GM12878 (cell line): Measurements from ENCODE around the gene GP9. TPM values are rescaled to one million over a fixed set of nuclear protein-coding genes. Genes with fewer than 3 reads are reported as not detected.

Experiments used
- ATAC-seq: fragments of 200-7000 bp; cut with Tn5 transposase; 3 replicates; pipeline ENCODE4 v1.9.1; 2020; ENCODE audit warnings: mild to moderate bottlenecking, moderate library complexity
- BruUV-seq: library from RNA; stranded (reverse); fragments of 400-500 nt; replicated peaks from 2 replicates; lab custom pipeline; 2021; lab: Mats Ljungman, UMichigan
- CTCF ChIA-PET: fragments of 300-600 bp; sonication (Branson Sonifier 250); formaldehyde crosslinking; extraction: SDS; loops from one replicate; lab custom pipeline; 2021; ENCODE audit warnings: inconsistent platforms; lab: Yijun Ruan, JAX
- POLR2A ChIA-PET: fragments of 350-600 bp; formaldehyde crosslinking; extraction: SDS; loops from one replicate; lab custom pipeline; 2021; ENCODE audit warnings: inconsistent platforms; lab: Charles Lee
- RAD21 ChIA-PET: fragments of 300-600 bp; sonication (Branson Sonifier 250); formaldehyde crosslinking; loops from one replicate; lab custom pipeline; 2023; ENCODE audit warnings: antibody characterized with exemption; ENCODE audit not compliant: unreplicated experiment; lab: Charles Lee
- SMC1A ChIA-PET: fragments of 300-600 bp; sonication (Branson Sonifier 250); formaldehyde crosslinking; loops from one replicate; lab custom pipeline; 2023; ENCODE audit not compliant: unreplicated experiment, uncharacterized antibody; lab: Charles Lee
- DNase-seq: peaks from one replicate; pipeline ENCODE4 v3.0.0-alpha.2; 2011; ENCODE audit warnings: low read depth, low spot score
- FAIRE-seq: peaks from 3 replicates; lab custom pipeline; 2011; peaks lifted over from hg19 to GRCh38; lab: Jason Lieb, UNC
- H2AFZ ChIP-seq: 2 replicates; pipeline ENCODE4 v1.6.0; 2011; ENCODE audit warnings: low read depth, low read length, control low read depth; ENCODE audit not compliant: control insufficient read depth
- H3K27ac ChIP-seq: 2 replicates; pipeline ENCODE4 v1.5.1; 2011; ENCODE audit warnings: control low read depth; ENCODE audit not compliant: control insufficient read depth, insufficient read depth
- H3K27me3 ChIP-seq, 2 experiments: replicated peaks in 1 of 2; 2 replicates each; pipeline versions ENCODE4 v1.6.0 to v1.6.1; 2011; ENCODE audit warnings: low read length in 1 of 2; ENCODE audit not compliant: control insufficient read depth in 2 of 2, insufficient read depth in 2 of 2
- H3K36me3 ChIP-seq, 2 experiments: 2 replicates each; pipeline ENCODE4 v1.5.1; 2011; ENCODE audit warnings: low read length in 1 of 2; ENCODE audit not compliant: control insufficient read depth in 2 of 2, insufficient read depth in 2 of 2
- H3K4me1 ChIP-seq: 2 replicates; pipeline ENCODE4 v1.6.1; 2011; ENCODE audit warnings: mild to moderate bottlenecking, low read length, moderate library complexity, mixed read lengths; ENCODE audit not compliant: control insufficient read depth, insufficient read depth
- H3K4me2 ChIP-seq: 2 replicates; pipeline ENCODE4 v1.6.0; 2011; ENCODE audit warnings: control low read depth; ENCODE audit not compliant: control insufficient read depth, insufficient read depth
- H3K4me3 ChIP-seq: fragments of 200-600 bp; sonication (generic); 2 replicates; pipeline ENCODE4 v1.5.1; 2016
- H3K79me2 ChIP-seq: 2 replicates; pipeline ENCODE4 v1.6.0; 2011; ENCODE audit warnings: low read length; ENCODE audit not compliant: control insufficient read depth, insufficient read depth
- H3K9ac ChIP-seq: 2 replicates; pipeline ENCODE4 v1.8.0; 2011; ENCODE audit warnings: low read length, control low read depth, mixed read lengths; ENCODE audit not compliant: control insufficient read depth, insufficient read depth
- H3K9me3 ChIP-seq: replicated peaks from 3 replicates; pipeline ENCODE4 v1.5.1; 2011; ENCODE audit warnings: mild to moderate bottlenecking, low read length; ENCODE audit not compliant: control insufficient read depth, insufficient read depth
- H4K20me1 ChIP-seq: 2 replicates; pipeline ENCODE4 v1.6.0; 2011; ENCODE audit not compliant: control insufficient read depth, insufficient read depth
- BACH1 ChIP-seq: fragments of 450-650 bp; IDR thresholded peaks from 2 replicates; pipeline ENCODE4 v1.6.1; 2017; ENCODE audit warnings: mild to moderate bottlenecking, borderline replicate concordance
- CBX5 ChIP-seq: sonication (generic); IDR thresholded peaks from 2 replicates; pipeline ENCODE4 v1.6.1; 2016; ENCODE audit warnings: low read depth, moderate library complexity, mild to moderate bottlenecking, inconsistent platforms
- HDAC6 ChIP-seq: fragments of 200-600 bp; sonication (generic); IDR thresholded peaks from one replicate; pipeline ENCODE4 v1.8.0; 2017; ENCODE audit warnings: antibody characterized with exemption; ENCODE audit not compliant: unreplicated experiment
- NBN ChIP-seq: fragments of 450-650 bp; IDR thresholded peaks from 2 replicates; pipeline ENCODE4 v1.6.1; 2016
- NR2F1 ChIP-seq: fragments of 450-650 bp; conservative IDR thresholded peaks from 2 replicates; pipeline ENCODE4 v1.6.1; 2017; ENCODE audit warnings: mild to moderate bottlenecking
- NRF1 ChIP-seq: conservative IDR thresholded peaks from 2 replicates; pipeline ENCODE4 v1.6.1; 2011; ENCODE audit warnings: mild to moderate bottlenecking, low read depth, low read length, improper control_type of control experiment
- STAT3 ChIP-seq: IDR thresholded peaks from 2 replicates; pipeline ENCODE4 v1.6.1; 2011; ENCODE audit warnings: low read depth, low read length, improper control_type of control experiment
- ZNF207 ChIP-seq: fragments of 450-650 bp; IDR thresholded peaks from 2 replicates; pipeline ENCODE4 v1.6.1; 2014; ENCODE audit warnings: antibody characterized with exemption, mild to moderate bottlenecking, borderline replicate concordance
- ZSCAN29 ChIP-seq: fragments of 450-650 bp; IDR thresholded peaks from 2 replicates; pipeline ENCODE4 v1.6.1; 2017; ENCODE audit warnings: mild to moderate bottlenecking, moderate library complexity
- WGBS: methylation state at CpG from one replicate; pipeline ENCODE4 v1.1.6; 2016; ENCODE audit warnings: low lambda C conversion rate; ENCODE audit not compliant: insufficient replicate concordance, insufficient coverage; ENCODE audit errors: missing lambda C conversion rate; 5-methylcytosine and 5-hydroxymethylcytosine counted together
- in situ Hi-C: fragments of 300-500 bp; cut with MboI; formaldehyde crosslinking; loops from 9 replicates; pipeline ENCODE4 v1.14.3; 2018; ENCODE audit warnings: mixed read lengths
- intact Hi-C: fragments of 100-400 bp; cut with micrococcal nuclease; formaldehyde crosslinking; loops from one replicate; pipeline ENCODE4 v1.14.2; 2022; ENCODE audit not compliant: unreplicated experiment
- polyA plus RNA-seq, 11 experiments: library from polyadenylated mRNA; depleted of rRNA in 4 of 11; unstranded in 6 of 11; stranded (reverse) in 5 of 11; fragments of >200 nt; fragmentation: Nextera tagmentation in 4 of 11; fragmentation: Illumina TruSeq in 1 of 11; extraction: Ambion mirVana in 4 of 11; extraction: Trizol in 1 of 11; gene quantifications; 1 replicate in 1 of 11; 2 replicates in 10 of 11; pipeline versions ENCODE4 v1.2.1 to v1.2.3, GENCODE V29; 2011 to 2016; ENCODE audit warnings: inconsistent platforms in 2 of 11, missing spikeins in 2 of 11, low read depth in 1 of 11
- total RNA-seq, 4 experiments: library from RNA; depleted of rRNA in 3 of 4; stranded (reverse); fragments of >200 nt in 3 of 4; fragmentation: Illumina TruSeq in 1 of 4; extraction: Trizol in 1 of 4; gene quantifications; 2 replicates each; pipeline versions ENCODE4 v1.2.1 to v1.2.3, GENCODE V29; 2013 to 2021
- TF ChIP-seq, protein P1 (sequence below): fragments of 450-650 bp; IDR thresholded peaks from 2 replicates; pipeline ENCODE4 v1.6.1; 2018; ENCODE audit warnings: borderline replicate concordance, mild to moderate bottlenecking; ENCODE audit not compliant: partially characterized antibody
- TF ChIP-seq, protein P2 (sequence below): IDR thresholded peaks from 2 replicates; pipeline ENCODE4 v1.6.1; 2012; ENCODE audit warnings: low read depth, low read length, improper control_type of control experiment
- TF ChIP-seq, protein P3 (sequence below): fragments of 450-650 bp; IDR thresholded peaks from 2 replicates; pipeline ENCODE4 v1.6.1; 2017; ENCODE audit warnings: borderline replicate concordance
- TF ChIP-seq, protein P4 (sequence below): fragments of 450-650 bp; IDR thresholded peaks from 2 replicates; pipeline ENCODE4 v1.6.1; 2017; ENCODE audit warnings: mild to moderate bottlenecking, moderate library complexity

GP9 gene
- total and polyA plus RNA-seq, 10 of the 15 experiments (the other 5 are each of a cell fraction or from before 2014, with no cell fraction given) = 0.15 TPM; not detected in 9

DNA sequence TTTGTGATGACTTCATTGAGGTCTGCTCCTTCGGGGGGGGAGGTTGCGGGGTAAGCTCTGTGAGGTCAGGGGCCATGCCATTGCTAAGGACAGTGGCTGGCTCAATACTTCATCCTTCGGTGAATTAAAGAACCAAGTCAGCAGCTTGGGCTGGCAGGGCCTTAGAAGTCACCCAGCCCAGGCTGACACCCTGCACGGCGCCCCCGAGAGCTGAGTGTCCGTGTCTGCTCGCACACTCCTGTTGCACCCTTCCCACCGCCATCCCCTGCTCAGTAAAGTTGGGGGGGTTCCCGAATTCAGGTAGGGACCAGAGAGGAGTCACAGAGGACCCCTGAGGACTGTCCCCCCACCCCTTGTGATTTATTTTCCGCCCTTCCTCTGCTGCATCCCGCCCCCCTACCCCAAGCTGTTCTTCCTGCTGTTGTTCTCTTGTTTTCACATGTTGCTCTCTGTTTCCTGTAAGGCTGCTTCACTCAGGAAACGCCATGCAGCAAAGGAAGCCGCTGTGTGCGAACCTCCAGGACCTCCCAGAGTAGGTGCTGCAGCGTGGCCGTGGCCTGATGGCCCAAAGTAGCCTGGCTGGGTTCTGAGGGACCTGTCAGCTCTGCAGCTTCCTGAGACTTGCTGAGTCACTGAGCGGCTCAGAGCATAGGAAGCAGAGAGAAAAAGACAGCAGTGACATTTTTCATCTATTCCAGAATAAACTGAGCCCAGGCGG is 45.0 kb upstream of the GP9 start:
- Histone ChIP-seq H2AFZ (peak overlapping the region; percentile 20; the same call in 1 of the 2 replicates), H4K20me1 (no peaks in the 10 kb centered on the region), H3K4me2 (no peak overlapping the region), H3K36me3 (no peaks in the 10 kb centered on the region), H3K4me1 (peaks cover 19% of the 10 kb centered on the region), H3K9ac (no peak overlapping the region), H3K9me3 (no peaks in the 10 kb centered on the region), H3K27me3 (no peaks in the 10 kb centered on the region), H3K4me3 (no peak overlapping the region), H3K27ac (no peak overlapping the region), H3K79me2 (no peaks in the 10 kb centered on the region)
- POLR2A ChIA-PET = interaction anchor here (1.5 to 1.7 kb wide), 2 partner anchors 11 to 106 kb away, joined by 3 to 10 read pairs; partner anchors contain the start of gene RAB43
- TF ChIP-seq, protein P1, sequence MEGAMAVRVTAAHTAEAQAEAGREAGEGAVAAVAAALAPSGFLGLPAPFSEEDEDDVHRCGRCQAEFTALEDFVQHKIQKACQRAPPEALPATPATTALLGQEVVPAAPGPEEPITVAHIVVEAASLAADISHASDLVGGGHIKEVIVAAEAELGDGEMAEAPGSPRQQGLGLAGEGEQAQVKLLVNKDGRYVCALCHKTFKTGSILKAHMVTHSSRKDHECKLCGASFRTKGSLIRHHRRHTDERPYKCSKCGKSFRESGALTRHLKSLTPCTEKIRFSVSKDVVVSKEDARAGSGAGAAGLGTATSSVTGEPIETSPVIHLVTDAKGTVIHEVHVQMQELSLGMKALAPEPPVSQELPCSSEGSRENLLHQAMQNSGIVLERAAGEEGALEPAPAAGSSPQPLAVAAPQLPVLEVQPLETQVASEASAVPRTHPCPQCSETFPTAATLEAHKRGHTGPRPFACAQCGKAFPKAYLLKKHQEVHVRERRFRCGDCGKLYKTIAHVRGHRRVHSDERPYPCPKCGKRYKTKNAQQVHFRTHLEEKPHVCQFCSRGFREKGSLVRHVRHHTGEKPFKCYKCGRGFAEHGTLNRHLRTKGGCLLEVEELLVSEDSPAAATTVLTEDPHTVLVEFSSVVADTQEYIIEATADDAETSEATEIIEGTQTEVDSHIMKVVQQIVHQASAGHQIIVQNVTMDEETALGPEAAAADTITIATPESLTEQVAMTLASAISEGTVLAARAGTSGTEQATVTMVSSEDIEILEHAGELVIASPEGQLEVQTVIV = no peak
- TF ChIP-seq, protein P2, sequence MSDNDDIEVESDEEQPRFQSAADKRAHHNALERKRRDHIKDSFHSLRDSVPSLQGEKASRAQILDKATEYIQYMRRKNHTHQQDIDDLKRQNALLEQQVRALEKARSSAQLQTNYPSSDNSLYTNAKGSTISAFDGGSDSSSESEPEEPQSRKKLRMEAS = no peak
- TF ChIP-seq ZSCAN29 (no peak), ZNF207 (no peak), BACH1 (no peak), STAT3 (no peak), CBX5 (no peak), NR2F1 (no peak), NRF1 (no peak), HDAC6 (no peak), NBN (no peak)
- TF ChIP-seq, protein P3, sequence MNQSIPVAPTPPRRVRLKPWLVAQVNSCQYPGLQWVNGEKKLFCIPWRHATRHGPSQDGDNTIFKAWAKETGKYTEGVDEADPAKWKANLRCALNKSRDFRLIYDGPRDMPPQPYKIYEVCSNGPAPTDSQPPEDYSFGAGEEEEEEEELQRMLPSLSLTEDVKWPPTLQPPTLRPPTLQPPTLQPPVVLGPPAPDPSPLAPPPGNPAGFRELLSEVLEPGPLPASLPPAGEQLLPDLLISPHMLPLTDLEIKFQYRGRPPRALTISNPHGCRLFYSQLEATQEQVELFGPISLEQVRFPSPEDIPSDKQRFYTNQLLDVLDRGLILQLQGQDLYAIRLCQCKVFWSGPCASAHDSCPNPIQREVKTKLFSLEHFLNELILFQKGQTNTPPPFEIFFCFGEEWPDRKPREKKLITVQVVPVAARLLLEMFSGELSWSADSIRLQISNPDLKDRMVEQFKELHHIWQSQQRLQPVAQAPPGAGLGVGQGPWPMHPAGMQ = no peak
- TF ChIP-seq, protein P4, sequence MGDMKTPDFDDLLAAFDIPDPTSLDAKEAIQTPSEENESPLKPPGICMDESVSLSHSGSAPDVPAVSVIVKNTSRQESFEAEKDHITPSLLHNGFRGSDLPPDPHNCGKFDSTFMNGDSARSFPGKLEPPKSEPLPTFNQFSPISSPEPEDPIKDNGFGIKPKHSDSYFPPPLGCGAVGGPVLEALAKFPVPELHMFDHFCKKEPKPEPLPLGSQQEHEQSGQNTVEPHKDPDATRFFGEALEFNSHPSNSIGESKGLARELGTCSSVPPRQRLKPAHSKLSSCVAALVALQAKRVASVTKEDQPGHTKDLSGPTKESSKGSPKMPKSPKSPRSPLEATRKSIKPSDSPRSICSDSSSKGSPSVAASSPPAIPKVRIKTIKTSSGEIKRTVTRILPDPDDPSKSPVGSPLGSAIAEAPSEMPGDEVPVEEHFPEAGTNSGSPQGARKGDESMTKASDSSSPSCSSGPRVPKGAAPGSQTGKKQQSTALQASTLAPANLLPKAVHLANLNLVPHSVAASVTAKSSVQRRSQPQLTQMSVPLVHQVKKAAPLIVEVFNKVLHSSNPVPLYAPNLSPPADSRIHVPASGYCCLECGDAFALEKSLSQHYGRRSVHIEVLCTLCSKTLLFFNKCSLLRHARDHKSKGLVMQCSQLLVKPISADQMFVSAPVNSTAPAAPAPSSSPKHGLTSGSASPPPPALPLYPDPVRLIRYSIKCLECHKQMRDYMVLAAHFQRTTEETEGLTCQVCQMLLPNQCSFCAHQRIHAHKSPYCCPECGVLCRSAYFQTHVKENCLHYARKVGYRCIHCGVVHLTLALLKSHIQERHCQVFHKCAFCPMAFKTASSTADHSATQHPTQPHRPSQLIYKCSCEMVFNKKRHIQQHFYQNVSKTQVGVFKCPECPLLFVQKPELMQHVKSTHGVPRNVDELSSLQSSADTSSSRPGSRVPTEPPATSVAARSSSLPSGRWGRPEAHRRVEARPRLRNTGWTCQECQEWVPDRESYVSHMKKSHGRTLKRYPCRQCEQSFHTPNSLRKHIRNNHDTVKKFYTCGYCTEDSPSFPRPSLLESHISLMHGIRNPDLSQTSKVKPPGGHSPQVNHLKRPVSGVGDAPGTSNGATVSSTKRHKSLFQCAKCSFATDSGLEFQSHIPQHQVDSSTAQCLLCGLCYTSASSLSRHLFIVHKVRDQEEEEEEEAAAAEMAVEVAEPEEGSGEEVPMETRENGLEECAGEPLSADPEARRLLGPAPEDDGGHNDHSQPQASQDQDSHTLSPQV = no peak
- 44% methylated on average over 19 of the region's 19 CpGs for WGBS
- in situ Hi-C loops (no loop called here), intact Hi-C loops (no loop called here)
- no peak for FAIRE-seq
- SMC1A ChIA-PET = interaction anchor here (0.6 to 2.8 kb wide), 6 partner anchors 10 to 230 kb away, joined by 3 to 22 read pairs (median 8); no protein-coding TSS in a partner anchor
- CTCF ChIA-PET = interaction anchor here (0.6 to 4.0 kb wide), 14 partner anchors 9 to 278 kb away, joined by 3 to 39 read pairs (median 7); partner anchors contain the start of genes CFAP92 and COPG1
- BruUV-seq = no TSS peak
- no peak for ATAC-seq
- DNase-seq = no peak
- RAD21 ChIA-PET = interaction anchor here (0.5 to 2.4 kb wide), 8 partner anchors 10 to 908 kb away, joined by 3 to 26 read pairs (median 6); partner anchors contain the start of genes CFAP92 and RAB43
